ENCODE data around the gene RASA3.
"Not testable (repeated sequence)": the region's sequence is repeated elsewhere in the genome, so short reads cannot be mapped to it uniquely, and the experiment has no call there.

RASA3 gene

GRCh38 chr13:114132419-114133121 lies at the start of gene RASA3:
Gene RASA3, minus strand, starts transcription at chr13:114132623. Its CDS starts 134 bp downstream, at chr13:114132489.
- peak; percentile 80 for DNase-seq (ENCODE audit: low read depth)

GRCh38 chr13:114179087-114179658 lies 46.8 kb upstream of the RASA3 start, which contains the start of gene CFAP97D2:
Gene CFAP97D2, plus strand, starts transcription at chr13:114179257. Its CDS starts 74 bp downstream, at chr13:114179331.
- no peak for DNase-seq (ENCODE audit: low read depth)

GRCh38 chr13:114177245-114178010 lies 45.0 kb upstream of the RASA3 start:
- no peak for DNase-seq (ENCODE audit: low read depth)

- DNase-seq (ENCODE audit: low read depth) = not testable (repeated sequence)
Measured at GRCh38 chr13:114176359-114176902, 44.0 kb upstream of the RASA3 start.

- peak; percentile 73 for DNase-seq (ENCODE audit: low read depth)
Measured at GRCh38 chr13:114174529-114174961, 42.1 kb upstream of the RASA3 start.

- peak; percentile 38 for DNase-seq (ENCODE audit: low read depth)
Measured at GRCh38 chr13:114173745-114174144, 41.3 kb upstream of the RASA3 start.

- no peak for DNase-seq (ENCODE audit: low read depth)
Measured at GRCh38 chr13:114173272-114173671, 40.8 kb upstream of the RASA3 start.

GRCh38 chr13:114167885-114168284 lies 35.5 kb upstream of the RASA3 start:
- no peak for DNase-seq (ENCODE audit: low read depth)

GRCh38 chr13:114167426-114167825 lies 35.0 kb upstream of the RASA3 start:
- DNase-seq (ENCODE audit: low read depth) = no peak

- no peak for DNase-seq (ENCODE audit: low read depth)
Measured at GRCh38 chr13:114166381-114167131, 34.1 kb upstream of the RASA3 start.

- no peak for DNase-seq (ENCODE audit: low read depth)
Measured at GRCh38 chr13:114164681-114165429, 32.4 kb upstream of the RASA3 start.

GRCh38 chr13:114164053-114164452 lies 31.6 kb upstream of the RASA3 start:
- no peak for DNase-seq (ENCODE audit: low read depth)

- DNase-seq (ENCODE audit: low read depth) = no peak
Measured at GRCh38 chr13:114162533-114162922, 30.1 kb upstream of the RASA3 start.

GRCh38 chr13:114161644-114162532 lies 29.5 kb upstream of the RASA3 start:
- no peak for DNase-seq (ENCODE audit: low read depth)

- no peak for DNase-seq (ENCODE audit: low read depth)
Measured at GRCh38 chr13:114161028-114161556, 28.7 kb upstream of the RASA3 start.

- DNase-seq (ENCODE audit: low read depth) = not testable (repeated sequence)
Measured at GRCh38 chr13:114158869-114159666, 26.6 kb upstream of the RASA3 start.

- no peak for DNase-seq (ENCODE audit: low read depth)
Measured at GRCh38 chr13:114157869-114158495, 25.6 kb upstream of the RASA3 start.
